Adrenal gland (tissue), 5 donors: ENCODE data around the gene CD300E.

Experiments used
- POLR2A ChIP-seq, 2 donors: fragments of 450-650 bp; IDR thresholded peaks; one replicate each; pipeline ENCODE4 v1.6.1; 2017; ENCODE audit warnings: antibody characterized with exemption in 2 of 2, mild to moderate bottlenecking in 2 of 2, moderate library complexity in 1 of 2
- TF ChIP-seq, protein P1 (sequence below), 6 experiments: fragments of 450-650 bp in 4 of 6; fragments of 200-600 bp in 2 of 6; sonication (generic) in 1 of 6; IDR thresholded peaks; 1 replicate in 5 of 6; 2 replicates in 1 of 6; pipeline versions ENCODE4 v1.5.1 to v1.8.0; 2016 to 2021; ENCODE audit warnings: antibody characterized with exemption in 6 of 6, mild to moderate bottlenecking in 2 of 6, moderate library complexity in 1 of 6
- donor health status: DM: no; HTN: no; CAD: no.

- TF ChIP-seq, protein P1, sequence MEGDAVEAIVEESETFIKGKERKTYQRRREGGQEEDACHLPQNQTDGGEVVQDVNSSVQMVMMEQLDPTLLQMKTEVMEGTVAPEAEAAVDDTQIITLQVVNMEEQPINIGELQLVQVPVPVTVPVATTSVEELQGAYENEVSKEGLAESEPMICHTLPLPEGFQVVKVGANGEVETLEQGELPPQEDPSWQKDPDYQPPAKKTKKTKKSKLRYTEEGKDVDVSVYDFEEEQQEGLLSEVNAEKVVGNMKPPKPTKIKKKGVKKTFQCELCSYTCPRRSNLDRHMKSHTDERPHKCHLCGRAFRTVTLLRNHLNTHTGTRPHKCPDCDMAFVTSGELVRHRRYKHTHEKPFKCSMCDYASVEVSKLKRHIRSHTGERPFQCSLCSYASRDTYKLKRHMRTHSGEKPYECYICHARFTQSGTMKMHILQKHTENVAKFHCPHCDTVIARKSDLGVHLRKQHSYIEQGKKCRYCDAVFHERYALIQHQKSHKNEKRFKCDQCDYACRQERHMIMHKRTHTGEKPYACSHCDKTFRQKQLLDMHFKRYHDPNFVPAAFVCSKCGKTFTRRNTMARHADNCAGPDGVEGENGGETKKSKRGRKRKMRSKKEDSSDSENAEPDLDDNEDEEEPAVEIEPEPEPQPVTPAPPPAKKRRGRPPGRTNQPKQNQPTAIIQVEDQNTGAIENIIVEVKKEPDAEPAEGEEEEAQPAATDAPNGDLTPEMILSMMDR (IDR thresholded peaks at IDR 0.05), result no peak
- TF ChIP-seq POLR2A (IDR thresholded peaks at IDR 0.05), result no peak
These were observed 17.9 kb upstream of the CD300E start for GRCh38 chr17:74641224-74641957.
